Ovary (tissue), 9 donors: Measurements from ENCODE around the gene GTPBP1. TPM values are rescaled to one million over a fixed set of nuclear protein-coding genes. Genes with fewer than 3 reads are reported as not detected.

Experiments
- DNase-seq, 5 donors: peaks; one replicate each; pipeline ENCODE4 v3.0.0-alpha.2; 2019 to 2020
- H3K27ac ChIP-seq, 2 donors: fragments of 200-600 bp; one replicate each; pipeline versions ENCODE4 v1.5.1 to v1.8.0; 2019 to 2022
- H3K27me3 ChIP-seq: fragments of 200-600 bp; one replicate; pipeline ENCODE4 v1.8.0; 2022
- H3K36me3 ChIP-seq: fragments of 200-600 bp; sonication (generic); one replicate; pipeline ENCODE4 v1.5.1; 2019
- H3K4me1 ChIP-seq: one replicate; pipeline ENCODE4 v1.8.1; 2013; ENCODE audit warnings: mild to moderate bottlenecking, moderate library complexity; ENCODE audit not compliant: insufficient read depth
- H3K4me3 ChIP-seq: fragments of 200-600 bp; sonication (generic); one replicate; pipeline ENCODE4 v1.5.1; 2017
- H3K9me3 ChIP-seq, 2 donors: fragments of 200-600 bp in 1 of 2; sonication (generic) in 1 of 2; one replicate each; pipeline versions ENCODE4 v1.5.1 to v1.8.1; 2013 to 2019; ENCODE audit warnings: mild to moderate bottlenecking in 1 of 2, moderate library complexity in 1 of 2
- CTCF ChIP-seq, 3 donors: fragments of 450-650 bp in 2 of 3; fragments of 200-600 bp in 1 of 3; IDR thresholded peaks; one replicate each; pipeline versions ENCODE4 v1.5.1 to v1.8.0; 2016 to 2022; ENCODE audit warnings: antibody characterized with exemption in 3 of 3, mild to moderate bottlenecking in 1 of 3
- EP300 ChIP-seq: sonication (generic); formaldehyde crosslinking; IDR thresholded peaks from one replicate; pipeline ENCODE4 v1.6.1; 2017; ENCODE audit warnings: antibody characterized with exemption
- POLR2A ChIP-seq: fragments of 450-650 bp; IDR thresholded peaks from one replicate; pipeline ENCODE4 v1.6.1; 2017; ENCODE audit warnings: antibody characterized with exemption, mild to moderate bottlenecking, moderate library complexity
- WGBS, 3 donors: extraction: QIAGEN DNeasy Blood & Tissue Kit in 1 of 3; methylation state at CpG; one replicate each; pipeline versions ENCODE4 v1.1.5 to v1.1.7; 2013 to 2017; 5-methylcytosine and 5-hydroxymethylcytosine counted together
- intact Hi-C, 4 donors: fragments of 100-400 bp; cut with DNase I; formaldehyde crosslinking; loops; one replicate each; pipeline versions ENCODE4 v1.11.0 to v1.15.1; 2022 to 2023
- polyA plus RNA-seq, 2 donors: library from polyadenylated mRNA; stranded (reverse); fragments of 200-250 nt in 1 of 2; fragments of 350-450 nt in 1 of 2; fragmentation: Illumina TruSeq in 1 of 2; extraction: RNeasy Lipid Tissue Mini Kit (QIAGEN cat#74804) in 1 of 2; gene quantifications; one replicate each; pipeline ENCODE4 v1.2.3, GENCODE V29; 2013 to 2014
- total RNA-seq, 7 donors: library from RNA; depleted of rRNA in 2 of 7; stranded (reverse); fragments of >200 nt in 2 of 7; fragmentation: NEBNext Ultra II Directional in 3 of 7; extraction: Animal tissue kit (Norgen Biotek cat#: 25700) in 3 of 7; gene quantifications; one replicate each; pipeline versions ENCODE4 v1.1.0 to v1.2.4, GENCODE V29; 2016 to 2023
- donor health status: DM: no; HTN: no; CAD: no; lungs with moderate emphysema.
- donor health status: DM: no; HTN: no; CAD: no.
- donor health status: Bipolar disorder and iron deficiency.
- donor health status: DM: yes; HTN: yes; CAD: no.
- donor health status: DM: no; HTN: no; CAD: no.
- donor health status: DM: yes; HTN: yes; CAD: no.

Gene GTPBP1
- total and polyA plus RNA-seq, 9 donors: 16.9 to 71.3 (median 59.9) TPM

- H3K9me3 ChIP-seq: no peaks in the 10 kb centered on the region
- no peak overlapping the region for H3K4me3 ChIP-seq
- DNase-seq: no peak
- peaks cover 14% of the 10 kb centered on the region for H3K4me1 ChIP-seq
- intact Hi-C loops: loop anchor here in 1 of 4 donors (5.0 kb wide), 1 partner anchor 130 kb away; no protein-coding TSS in a partner anchor
- TF ChIP-seq POLR2A (no peak), EP300 (no peak), CTCF (IDR thresholded peaks at IDR 0.05) (no peak)
- H3K27me3 ChIP-seq: no peaks in the 10 kb centered on the region
- H3K27ac ChIP-seq: no peak overlapping the region
- no peaks in the 10 kb centered on the region for H3K36me3 ChIP-seq
- WGBS, 3 donors: 25 to 28% (median 26%) methylated on average over 3 of the region's 3 CpGs
Measured at GRCh38 chr22:38696606-38697424, 8.9 kb upstream of the GTPBP1 start.

- Histone ChIP-seq H3K4me3 (no peak overlapping the region), H3K4me1 (peaks cover 14% of the 10 kb centered on the region)
Measured at GRCh38 chr22:38697425-38698089, 8.2 kb upstream of the GTPBP1 start.

GRCh38 chr22:38698407-38699094 lies 7.2 kb upstream of the GTPBP1 start:
- no peak for DNase-seq
- Histone ChIP-seq H3K9me3 (no peaks in the 10 kb centered on the region), H3K4me3 (peak overlapping the region; percentile 97), H3K27me3 (no peaks in the 10 kb centered on the region), H3K4me1 (peaks cover 14% of the 10 kb centered on the region), H3K27ac (peak overlapping the region; percentile 92 to 95), H3K36me3 (no peaks in the 10 kb centered on the region)
- no peak for TF ChIP-seq POLR2A
- TF ChIP-seq CTCF (IDR thresholded peaks at IDR 0.05): no peak
- TF ChIP-seq EP300: no peak
- intact Hi-C loops: loop anchor here in 1 of 4 donors (5.0 kb wide), 1 partner anchor 131 kb away; no protein-coding TSS in a partner anchor
- 87 to 90% (median 87%) methylated on average over 13 of the region's 13 CpGs for WGBS, 3 donors

More at GRCh38 chr22:38697425-38698089, 8.2 kb upstream of the GTPBP1 start:
- WGBS, 3 donors: 33 to 42% (median 35%) methylated on average over 8 of the region's 8 CpGs
- no peaks in the 10 kb centered on the region for H3K27me3 ChIP-seq
- H3K36me3 ChIP-seq: no peaks in the 10 kb centered on the region
- H3K27ac ChIP-seq: no peak overlapping the region
- no peaks in the 10 kb centered on the region for H3K9me3 ChIP-seq
- peak in 1 of 5 donors; percentile 55 for DNase-seq
- intact Hi-C loops: loop anchor here in 1 of 4 donors (5.0 kb wide), 1 partner anchor 130 kb away; no protein-coding TSS in a partner anchor
- TF ChIP-seq EP300 (no peak), CTCF (IDR thresholded peaks at IDR 0.05) (no peak), POLR2A (no peak)

- 39 to 44% (median 41%) methylated on average over 5 of the region's 5 CpGs for WGBS, 3 donors
Measured at GRCh38 chr22:38699143-38699542, 6.6 kb upstream of the GTPBP1 start.

More at GRCh38 chr22:38699143-38699542, 6.6 kb upstream of the GTPBP1 start:
- Histone ChIP-seq H3K9me3 (no peaks in the 10 kb centered on the region), H3K36me3 (no peaks in the 10 kb centered on the region), H3K4me3 (peak overlapping the region; percentile 97), H3K27me3 (no peaks in the 10 kb centered on the region), H3K27ac (peak overlapping the region; percentile 92 to 95), H3K4me1 (peaks cover 14% of the 10 kb centered on the region)
- DNase-seq: no peak
- no peak for TF ChIP-seq EP300
- intact Hi-C loops: loop anchor here in 1 of 4 donors (5.0 kb wide), 1 partner anchor 132 kb away; no protein-coding TSS in a partner anchor
